ENCODE data around the gene ZNF687. TPM values are rescaled to one million over a fixed set of nuclear protein-coding genes. Genes with fewer than 3 reads are reported as not detected.

Gene ZNF687, protein sequence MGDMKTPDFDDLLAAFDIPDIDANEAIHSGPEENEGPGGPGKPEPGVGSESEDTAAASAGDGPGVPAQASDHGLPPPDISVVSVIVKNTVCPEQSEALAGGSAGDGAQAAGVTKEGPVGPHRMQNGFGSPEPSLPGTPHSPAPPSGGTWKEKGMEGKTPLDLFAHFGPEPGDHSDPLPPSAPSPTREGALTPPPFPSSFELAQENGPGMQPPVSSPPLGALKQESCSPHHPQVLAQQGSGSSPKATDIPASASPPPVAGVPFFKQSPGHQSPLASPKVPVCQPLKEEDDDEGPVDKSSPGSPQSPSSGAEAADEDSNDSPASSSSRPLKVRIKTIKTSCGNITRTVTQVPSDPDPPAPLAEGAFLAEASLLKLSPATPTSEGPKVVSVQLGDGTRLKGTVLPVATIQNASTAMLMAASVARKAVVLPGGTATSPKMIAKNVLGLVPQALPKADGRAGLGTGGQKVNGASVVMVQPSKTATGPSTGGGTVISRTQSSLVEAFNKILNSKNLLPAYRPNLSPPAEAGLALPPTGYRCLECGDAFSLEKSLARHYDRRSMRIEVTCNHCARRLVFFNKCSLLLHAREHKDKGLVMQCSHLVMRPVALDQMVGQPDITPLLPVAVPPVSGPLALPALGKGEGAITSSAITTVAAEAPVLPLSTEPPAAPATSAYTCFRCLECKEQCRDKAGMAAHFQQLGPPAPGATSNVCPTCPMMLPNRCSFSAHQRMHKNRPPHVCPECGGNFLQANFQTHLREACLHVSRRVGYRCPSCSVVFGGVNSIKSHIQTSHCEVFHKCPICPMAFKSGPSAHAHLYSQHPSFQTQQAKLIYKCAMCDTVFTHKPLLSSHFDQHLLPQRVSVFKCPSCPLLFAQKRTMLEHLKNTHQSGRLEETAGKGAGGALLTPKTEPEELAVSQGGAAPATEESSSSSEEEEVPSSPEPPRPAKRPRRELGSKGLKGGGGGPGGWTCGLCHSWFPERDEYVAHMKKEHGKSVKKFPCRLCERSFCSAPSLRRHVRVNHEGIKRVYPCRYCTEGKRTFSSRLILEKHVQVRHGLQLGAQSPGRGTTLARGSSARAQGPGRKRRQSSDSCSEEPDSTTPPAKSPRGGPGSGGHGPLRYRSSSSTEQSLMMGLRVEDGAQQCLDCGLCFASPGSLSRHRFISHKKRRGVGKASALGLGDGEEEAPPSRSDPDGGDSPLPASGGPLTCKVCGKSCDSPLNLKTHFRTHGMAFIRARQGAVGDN
- total RNA-seq = 10 to 100 TPM; 27.7 to 27.9 TPM

DNA sequence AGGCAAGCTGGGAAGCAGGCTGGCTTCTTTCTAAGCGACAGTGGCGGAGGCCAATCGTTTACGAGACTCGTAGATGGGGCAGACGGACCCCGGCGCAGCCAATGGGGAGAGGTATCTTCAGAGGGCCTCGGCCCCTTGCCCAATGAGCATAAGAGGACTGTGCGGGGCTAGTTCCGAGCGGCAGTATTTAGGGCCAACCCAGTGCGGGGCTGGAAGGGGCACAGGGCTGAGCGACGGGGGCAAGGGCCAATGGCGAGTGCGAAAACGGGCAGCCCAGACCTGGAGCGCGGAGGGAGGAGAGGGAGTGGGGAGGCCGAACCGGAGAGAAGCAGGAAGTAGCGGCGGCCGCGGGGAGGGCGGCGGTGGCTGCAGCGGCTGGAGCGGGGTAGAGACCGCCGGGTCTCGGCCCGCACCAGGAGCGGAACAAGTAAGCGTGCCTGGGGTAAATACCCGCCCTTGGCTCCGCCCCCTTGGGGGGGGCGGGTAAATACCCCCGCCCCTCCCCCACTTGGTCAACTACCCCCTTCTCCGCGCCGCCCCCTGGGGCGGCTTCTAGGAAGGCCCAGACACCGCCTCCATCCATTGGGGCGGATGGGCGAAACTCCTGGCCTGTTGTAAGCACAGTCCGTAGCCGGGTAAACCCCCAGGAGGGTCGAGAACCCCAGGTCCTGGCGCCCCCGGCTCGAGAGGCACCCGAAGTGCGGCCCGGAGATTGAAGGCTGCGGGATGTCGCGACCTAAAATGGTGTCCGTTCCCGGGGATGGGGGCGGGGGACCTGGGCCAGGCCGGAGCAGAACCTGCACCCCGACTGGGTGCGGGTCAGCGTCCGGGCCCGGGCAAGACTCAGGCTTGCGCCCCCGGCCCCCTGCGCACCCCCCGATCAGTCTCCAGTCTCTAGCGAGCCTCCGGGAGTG is at the start of gene ZNF687:
Gene ZNF687 (plus strand): TSS at position 331 of the 914 bp plus-strand sequence. CDS start 3,993 bp downstream, outside the sequence.

GRCh38 chr1:151254217-151255213 is 27.6 kb upstream of the ZNF687 start, which contains the start of gene PSMD4:
TSS of gene PSMD4 (plus strand) at chr1:151254734. CDS start at chr1:151254783, 49 bp downstream.

DNA sequence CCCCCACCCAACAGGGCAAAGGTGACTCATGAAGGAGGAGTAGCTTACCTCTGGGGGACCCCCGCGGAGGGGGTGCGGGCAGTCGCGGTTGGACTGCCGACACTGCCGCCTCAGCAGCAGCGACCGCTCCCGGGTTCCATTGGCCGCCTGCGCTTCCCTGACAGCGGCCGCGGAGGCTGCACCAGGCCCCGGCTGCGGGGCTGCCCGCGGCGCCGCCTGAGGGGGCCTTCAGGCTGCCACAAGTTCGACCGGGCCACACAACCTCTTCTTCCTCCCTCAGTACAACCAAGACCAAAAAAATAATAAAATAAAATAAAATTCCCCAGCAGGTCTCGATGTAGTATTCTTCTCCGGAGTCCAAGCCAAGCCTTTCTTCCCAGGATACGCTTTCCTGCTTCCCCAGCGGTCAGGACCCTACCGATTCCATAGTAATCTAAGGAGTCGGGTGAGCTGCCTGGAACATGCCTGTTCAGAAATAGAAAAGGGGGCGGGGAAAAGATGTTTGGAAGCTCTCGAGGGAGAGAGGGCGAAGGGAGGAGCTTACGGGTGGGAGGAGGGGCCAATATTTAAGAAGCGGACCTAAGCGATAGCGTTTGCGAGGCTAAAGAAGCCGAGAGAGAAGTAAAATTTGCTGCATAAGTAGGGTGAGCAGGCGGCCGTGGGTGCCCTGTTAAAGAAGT is 45.3 kb downstream of the ZNF687 start, which contains the start of gene PI4KB:
Gene PI4KB (minus strand): TSS at position 194 of the 680 bp plus-strand sequence. CDS start 10,935 bp downstream, outside the sequence.

Other genes with a start within 250 kb of the ZNF687 start
- 1 to 10 TPM; 1.0 to 1.1 TPM for gene BNIPL, start 245.7 kb upstream of the ZNF687 start, total RNA-seq
- 1 to 10 TPM; 1.2 to 1.4 TPM for gene C1orf56, start 234.5 kb upstream of the ZNF687 start, total RNA-seq
- 100 to 1,000 TPM; 362 to 368 TPM for gene CDC42SE1, start 222.7 kb upstream of the ZNF687 start, total RNA-seq
- gene MLLT11, start 221.9 kb upstream of the ZNF687 start, total RNA-seq = 1 to 10 TPM; 4.0 to 4.1 TPM
- gene GABPB2, start 211.5 kb upstream of the ZNF687 start, total RNA-seq = 10 to 100 TPM; 27.7 to 30.6 TPM
- gene SEMA6C, start 135.7 kb upstream of the ZNF687 start, total RNA-seq = 1 to 10 TPM; 3.6 to 3.8 TPM
- gene TNFAIP8L2, start 125.7 kb upstream of the ZNF687 start, total RNA-seq = 10 to 100 TPM; 41.8 to 42.4 TPM
- gene LYSMD1, start 116.4 kb upstream of the ZNF687 start, total RNA-seq = 1 to 10 TPM; 2.7 to 3.1 TPM
- gene SCNM1, start 116.2 kb upstream of the ZNF687 start, total RNA-seq = 10 to 100 TPM; 59.5 to 61.1 TPM
- gene TMOD4, start 106.3 kb upstream of the ZNF687 start, total RNA-seq = 1 to 10 TPM; 3.2 to 4.4 TPM
- 10 to 100 TPM; 74.6 to 77.0 TPM for gene VPS72, start 92.1 kb upstream of the ZNF687 start, total RNA-seq
- gene PIP5K1A, start 83.7 kb upstream of the ZNF687 start, total RNA-seq = 10 to 100 TPM; 57.7 to 59.3 TPM
- 100 to 1,000 TPM; 163 to 173 TPM for gene PSMD4, start 27.6 kb upstream of the ZNF687 start, total RNA-seq
- 10 to 100 TPM; 65.2 to 65.6 TPM for gene PI4KB, start 45.1 kb downstream of the ZNF687 start, total RNA-seq
- gene RFX5, start 65.0 kb downstream of the ZNF687 start, total RNA-seq = 10 to 100 TPM; 66.6 to 69.5 TPM
- not detected for gene SELENBP1, start 90.4 kb downstream of the ZNF687 start, total RNA-seq
- gene PSMB4, start 117.3 kb downstream of the ZNF687 start, total RNA-seq = 100 to 1,000 TPM; 277 to 279 TPM
- 10 to 100 TPM; 75.0 to 76.7 TPM for gene POGZ, start 177.2 kb downstream of the ZNF687 start, total RNA-seq
- under 1 TPM; 0.12 to 0.30 TPM for gene CGN, start 229.1 kb downstream of the ZNF687 start, total RNA-seq

Data from activated naive CD4-positive, alpha-beta T cell treated with anti-CD3 and anti-CD28 coated beads, Interleukin-2, amount 10 ng/mL, durations not matched to agents 5 hours and 36 hours (primary cell).